ENCODE data around the gene TARS3. TPM values are rescaled to one million over a fixed set of nuclear protein-coding genes. Genes with fewer than 3 reads are reported as not detected.

TARS3 gene
- total RNA-seq, 1 experiment from 2014 or later, result 3.2 TPM

DNA sequence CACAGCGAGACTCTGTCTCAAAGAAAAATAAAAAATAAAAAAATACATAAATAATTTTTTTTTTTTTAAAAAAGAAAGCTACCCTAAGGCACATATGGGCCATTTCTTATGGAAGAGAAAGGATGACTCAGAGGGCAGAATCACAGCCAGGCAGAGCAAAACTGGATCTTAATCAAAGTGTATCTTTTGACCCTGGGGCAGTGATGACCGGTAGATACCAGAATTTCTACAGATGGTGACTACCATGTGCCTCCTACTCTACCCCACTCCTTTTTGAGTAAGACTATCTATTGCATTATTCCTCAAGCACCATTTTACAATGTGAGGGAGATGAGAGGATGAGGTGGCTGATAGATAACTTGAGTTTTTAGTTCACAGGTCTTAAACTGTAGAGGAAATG is 26.0 kb downstream of the TARS3 start:
- DNase-seq (ENCODE audit: low spot score), result no peak

DNA sequence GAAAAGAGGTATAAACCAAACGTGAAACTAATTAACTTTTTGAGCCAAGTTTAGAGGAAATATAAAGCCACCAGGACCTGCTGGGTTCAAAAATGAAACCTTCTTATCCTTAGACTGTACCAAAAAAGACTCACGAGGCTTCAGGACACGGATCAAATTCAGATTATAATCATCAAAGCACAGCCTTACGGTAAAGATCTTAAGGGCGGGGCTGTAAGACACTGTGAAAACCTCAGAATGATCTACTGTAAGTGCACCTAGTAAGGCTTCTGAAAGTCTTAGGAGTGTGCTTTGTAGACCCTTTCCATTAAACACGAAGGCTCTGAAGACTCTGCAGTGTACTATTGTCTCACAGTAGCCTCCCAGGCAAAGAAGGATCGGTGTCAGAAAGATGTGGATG is 26.8 kb downstream of the TARS3 start:
- DNase-seq (ENCODE audit: low spot score), result no peak

DNA sequence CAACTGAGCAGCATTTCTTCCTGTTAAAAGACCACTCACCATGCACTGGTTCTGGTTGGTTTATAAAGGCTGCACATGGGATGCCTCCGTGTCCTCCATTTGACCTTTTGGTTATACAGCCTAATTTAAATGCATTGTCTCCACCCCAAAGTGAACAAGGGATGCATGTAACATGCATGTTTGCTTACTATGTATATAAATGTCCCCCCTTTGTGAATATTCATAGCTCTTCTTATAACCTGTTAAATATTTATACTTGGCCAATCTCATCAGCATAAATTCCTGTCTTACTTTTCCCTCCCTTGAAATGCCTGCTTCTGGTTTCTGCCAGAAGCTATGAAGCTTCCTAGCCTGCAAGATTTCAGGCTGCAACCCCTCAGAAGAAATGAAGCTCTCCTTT is 27.4 kb downstream of the TARS3 start:
- DNase-seq (ENCODE audit: low spot score), result no peak

DNA sequence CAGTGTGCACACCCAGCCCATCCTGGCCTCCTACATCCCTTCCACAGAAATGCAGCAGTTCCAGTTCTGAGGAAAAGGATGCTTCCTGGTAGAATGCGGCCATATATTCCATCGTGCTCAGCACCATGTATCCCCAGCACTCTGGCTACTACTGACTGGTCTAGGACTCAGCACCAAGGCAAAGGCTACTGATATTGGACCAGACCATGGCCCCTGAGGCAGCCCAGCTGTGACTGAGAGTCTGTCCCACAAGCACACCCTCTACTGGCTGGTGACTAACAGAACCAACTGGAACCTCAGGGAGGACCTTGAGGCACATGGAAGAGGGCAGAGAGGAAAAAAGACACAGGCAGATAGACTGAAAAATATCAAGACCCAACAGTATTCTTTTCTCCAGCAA is 30.0 kb downstream of the TARS3 start:
- DNase-seq (ENCODE audit: low spot score), result no peak

DNA sequence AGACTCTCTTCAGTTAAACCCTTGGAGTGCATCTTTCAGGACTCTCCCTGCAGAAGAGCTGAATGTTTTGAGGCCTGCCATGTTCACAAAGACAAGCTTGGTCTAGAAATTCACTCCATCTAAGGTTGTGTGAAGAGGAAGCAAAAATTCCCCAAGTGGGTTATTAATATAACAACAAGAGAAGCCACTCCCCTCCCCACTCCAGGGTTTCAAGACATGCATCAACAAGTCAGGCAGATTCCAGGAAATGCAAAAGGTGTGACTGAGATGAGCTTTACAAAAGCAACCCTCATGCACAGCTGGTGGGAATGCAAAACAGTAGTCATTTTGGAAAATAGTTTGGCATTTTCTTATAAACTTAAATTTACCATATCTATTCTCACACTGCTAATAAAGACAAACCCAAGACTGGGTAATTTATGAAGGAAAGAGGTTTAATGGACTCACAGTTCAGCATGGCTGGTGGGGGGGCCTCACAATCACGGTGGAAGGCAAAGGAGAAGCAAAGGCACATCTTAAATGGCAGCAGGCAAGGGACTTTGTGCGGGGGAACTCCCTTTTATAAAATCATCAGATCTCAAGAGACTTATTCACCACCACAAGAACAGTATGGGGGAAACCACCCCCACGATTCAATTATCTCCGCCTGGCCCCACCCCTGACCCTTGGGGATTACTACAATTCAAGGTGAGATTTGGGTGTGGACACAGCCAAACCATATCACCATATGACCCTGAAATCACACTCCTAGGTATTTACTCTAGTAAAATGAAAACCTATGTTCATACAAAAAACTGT is 31.3 kb downstream of the TARS3 start:
- DNase-seq (ENCODE audit: low spot score), result no peak

DNA sequence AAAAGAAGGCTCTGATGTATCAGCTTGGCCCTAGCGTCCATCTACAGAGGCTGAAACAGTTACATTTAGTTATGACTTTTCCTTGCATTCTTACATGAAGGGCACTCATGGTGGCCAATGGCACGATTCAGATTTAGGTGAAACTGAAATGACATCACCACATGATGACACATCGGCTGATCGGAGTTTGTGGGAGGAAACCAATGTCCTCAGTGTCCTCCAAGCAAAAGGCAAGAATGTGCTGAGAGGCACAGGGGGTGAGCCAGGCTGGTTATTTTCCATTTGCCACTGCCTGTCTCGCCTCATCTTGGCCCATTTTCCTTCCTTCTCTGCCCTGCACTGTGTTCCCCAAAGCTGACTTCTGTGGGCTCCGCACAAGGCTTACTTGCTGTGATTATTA is 34.4 kb downstream of the TARS3 start:
- peak; percentile 41 for DNase-seq (ENCODE audit: low spot score)

DNA sequence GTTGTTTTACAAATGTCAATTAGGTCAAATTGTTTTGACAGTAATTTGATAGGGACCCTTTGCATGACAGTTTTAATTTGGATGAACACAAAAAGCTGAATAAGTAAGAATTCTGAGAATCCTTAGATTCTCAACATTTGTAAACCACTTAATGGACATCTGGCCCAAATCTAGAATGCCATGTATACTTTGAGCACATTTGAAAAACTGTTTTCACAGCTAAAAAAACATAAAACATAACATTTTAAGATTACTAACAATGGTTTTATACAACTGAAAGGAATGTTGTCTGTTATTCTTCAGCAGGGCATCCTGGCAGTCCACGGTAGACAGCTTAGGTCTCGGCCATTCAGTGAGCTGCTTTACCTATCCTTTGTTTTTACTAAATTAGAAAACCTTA is 37.6 kb downstream of the TARS3 start:
- DNase-seq (ENCODE audit: low spot score), result no peak

DNA sequence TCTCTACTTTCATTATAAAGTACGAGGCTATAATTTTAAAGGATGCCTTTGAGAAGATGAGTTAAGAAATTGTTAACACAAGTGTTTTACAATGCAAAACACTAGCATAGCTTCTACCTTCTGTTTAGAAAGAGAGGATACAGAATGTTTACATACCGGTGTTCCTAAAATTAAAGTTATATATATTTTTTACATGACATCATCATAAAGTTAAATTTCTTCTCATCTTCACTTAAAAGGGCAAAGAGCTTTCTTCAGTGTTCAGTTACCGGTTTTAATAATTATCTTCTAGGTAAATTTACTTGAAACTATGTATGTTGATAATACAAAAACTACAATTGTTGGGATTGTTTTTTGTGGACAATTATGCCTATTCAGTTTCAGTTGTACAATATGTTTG is 39.4 kb downstream of the TARS3 start:
- DNase-seq (ENCODE audit: low spot score), result no peak

DNA sequence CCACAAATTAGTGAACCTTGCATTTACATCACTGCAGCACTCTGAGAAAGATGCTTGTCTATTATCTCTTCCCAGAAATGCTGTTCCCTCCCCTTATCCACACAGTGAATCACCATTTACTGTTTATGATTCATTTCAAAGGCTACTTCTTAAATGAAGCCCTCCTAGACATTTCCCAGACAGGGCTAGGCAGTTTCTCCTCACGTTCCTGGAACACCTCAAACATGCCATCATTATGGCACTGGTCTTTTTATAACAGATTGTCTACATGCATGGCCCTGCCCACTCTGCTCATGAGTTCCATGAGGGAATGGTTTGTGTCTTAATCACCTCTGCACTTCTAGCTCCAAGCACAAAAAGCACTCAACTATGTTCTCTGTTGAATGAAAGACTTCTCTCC is 39.9 kb downstream of the TARS3 start:
- peak; percentile 63 for DNase-seq (ENCODE audit: low spot score)

DNA sequence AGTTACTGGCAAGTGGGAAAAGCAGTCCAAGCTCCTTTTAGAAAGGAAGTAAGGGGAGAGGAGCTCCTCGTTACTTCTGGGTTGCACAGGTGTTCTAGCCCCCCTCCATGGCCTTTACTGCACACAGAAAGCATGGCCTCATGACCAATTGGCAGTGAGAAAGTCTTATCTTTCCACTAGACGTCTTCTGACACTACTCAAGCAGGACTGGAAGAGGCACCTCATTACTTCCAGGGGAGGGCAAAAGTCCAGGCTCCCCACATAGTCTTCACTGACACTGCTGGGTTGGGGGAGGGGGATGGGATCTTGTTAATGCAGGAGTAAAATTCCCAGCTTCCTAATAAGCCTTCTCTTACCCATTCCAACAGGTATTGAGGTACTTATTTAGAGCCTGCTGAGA is 44.5 kb downstream of the TARS3 start:
- DNase-seq (ENCODE audit: low spot score), result no peak

DNA sequence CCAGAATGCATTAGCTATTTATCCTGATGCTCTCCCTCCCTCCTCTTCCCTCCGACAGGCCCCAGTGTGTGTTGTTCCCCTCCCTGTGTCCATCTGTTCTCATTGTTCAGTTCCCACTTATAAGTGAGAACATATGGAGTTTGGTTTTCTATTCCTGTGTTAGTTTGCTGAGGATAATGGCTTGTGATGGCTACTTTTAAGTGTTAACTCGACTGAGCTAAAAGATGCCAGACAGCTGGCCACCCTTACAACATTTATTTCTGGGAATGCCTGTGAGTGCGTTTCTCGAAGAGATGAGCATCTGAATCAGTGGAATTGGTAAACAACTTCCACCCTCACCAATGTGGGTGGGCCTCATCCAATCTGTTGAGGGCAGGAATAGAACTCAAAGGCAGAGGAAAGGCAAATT is 47.3 kb downstream of the TARS3 start:
- no peak for DNase-seq (ENCODE audit: low spot score)

DNA sequence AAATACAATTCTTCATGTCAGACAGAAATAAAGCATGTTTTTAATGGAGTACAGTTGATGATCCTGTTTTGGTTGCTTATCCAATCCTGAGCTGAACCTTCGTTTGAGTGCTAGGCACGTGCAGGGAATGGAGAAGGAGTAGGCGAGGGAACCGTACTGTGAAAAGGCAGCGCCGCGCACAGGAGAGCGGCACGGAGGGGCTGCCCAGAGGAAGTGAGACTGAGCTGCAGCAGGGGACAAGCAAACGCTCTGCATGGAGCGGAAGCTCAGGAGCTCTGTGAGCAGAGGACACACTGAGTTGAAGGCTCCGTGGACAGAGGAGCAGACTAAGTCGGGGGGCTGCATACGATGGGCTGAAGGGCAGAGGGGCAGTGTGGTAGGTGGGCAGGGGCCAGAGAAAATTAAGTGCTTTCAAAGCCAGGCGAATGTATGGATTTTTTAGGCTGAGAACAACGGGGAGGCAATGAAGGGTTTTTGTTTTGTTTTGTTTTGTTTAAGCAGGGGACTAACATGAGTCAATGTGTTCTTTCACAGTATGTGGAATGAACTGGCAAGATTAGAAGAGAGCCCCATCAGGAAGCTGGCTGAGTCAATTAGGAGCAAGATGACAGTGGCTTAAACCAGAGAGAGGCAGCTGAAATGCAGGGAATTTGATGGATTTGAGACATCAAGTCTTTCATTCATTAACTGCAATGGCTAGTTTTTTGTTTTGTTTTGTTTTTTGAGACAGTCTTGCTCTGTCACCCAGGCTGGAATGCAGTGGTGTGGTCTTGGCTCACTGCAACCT is 48.3 kb downstream of the TARS3 start:
- peak; percentile 78 for DNase-seq (ENCODE audit: low spot score)

DNA sequence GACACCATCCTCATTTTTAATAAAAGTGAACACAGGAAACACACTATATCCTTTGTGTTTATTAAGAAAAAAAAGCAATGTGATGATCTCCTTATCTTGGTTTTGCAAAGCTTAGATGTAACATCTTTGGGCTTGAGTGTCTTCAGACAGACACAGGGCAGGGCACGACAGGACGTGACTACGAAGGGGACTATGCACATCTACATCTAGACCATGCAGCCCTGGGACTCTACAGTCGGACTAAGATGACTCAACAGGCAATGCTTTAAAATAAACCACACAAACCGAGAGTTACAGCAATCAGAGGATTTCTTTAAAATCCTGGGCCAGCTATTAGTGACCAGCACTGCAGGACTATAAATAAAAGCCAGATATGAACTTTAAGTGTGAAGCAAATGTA is 49.3 kb downstream of the TARS3 start:
- peak; percentile 80 for DNase-seq (ENCODE audit: low spot score)

DNA sequence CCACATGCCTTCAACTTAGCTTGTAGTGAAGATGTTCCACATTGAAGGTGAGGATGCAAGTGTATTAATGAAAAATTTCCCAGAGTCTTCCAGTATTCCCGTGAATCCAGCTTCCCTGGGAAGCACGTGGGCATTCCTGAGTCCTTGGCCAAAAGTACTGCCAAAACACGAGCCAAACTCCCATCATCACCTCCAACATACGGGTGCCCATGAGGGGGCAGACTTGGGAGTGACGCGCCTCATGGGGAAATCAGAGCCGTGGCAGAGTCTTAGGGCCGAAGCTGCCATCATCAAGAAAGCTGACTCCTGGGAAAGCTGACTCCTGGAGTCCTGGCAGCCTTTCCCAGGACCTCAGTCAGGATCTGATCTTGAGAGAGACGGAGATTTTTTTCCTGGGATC is 52.0 kb downstream of the TARS3 start:
- no peak for DNase-seq (ENCODE audit: low spot score)

DNA sequence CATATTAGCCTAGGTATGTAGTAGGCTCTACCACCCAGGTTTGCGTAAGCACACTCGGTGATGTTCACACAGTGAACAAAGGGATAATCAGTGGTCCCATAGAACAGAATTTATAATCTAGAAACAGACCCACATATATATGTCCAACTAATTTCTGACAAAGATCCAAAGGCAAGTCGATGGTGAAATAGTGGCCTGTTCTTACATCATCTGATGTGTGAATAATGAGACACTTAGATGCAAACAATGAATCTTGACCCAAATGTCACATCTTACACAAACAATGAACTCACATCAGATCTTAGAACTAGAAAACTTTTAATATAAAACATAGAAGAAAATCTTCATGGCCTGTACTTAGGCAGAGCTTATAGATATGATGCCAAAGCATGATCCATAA is 54.5 kb downstream of the TARS3 start:
- DNase-seq (ENCODE audit: low spot score), result no peak

DNA sequence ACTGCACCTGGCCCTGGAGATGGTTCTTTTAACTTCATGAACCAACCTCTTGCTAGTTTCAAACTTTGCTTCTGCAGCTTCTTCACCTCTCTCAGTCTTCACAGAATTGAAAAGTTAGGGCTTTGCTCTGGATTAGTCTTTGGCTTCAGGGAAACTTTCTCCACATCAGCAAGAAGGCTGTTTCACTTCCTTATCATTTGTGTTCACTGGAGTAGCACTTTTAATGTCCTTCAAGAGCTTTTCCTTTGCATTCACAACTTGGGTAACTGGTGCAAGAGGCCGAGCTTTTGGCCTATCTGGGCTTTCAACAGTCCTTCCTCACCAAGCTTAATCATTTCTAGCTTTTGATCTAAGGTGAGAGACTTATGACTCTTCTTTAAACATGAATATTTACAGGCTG is 56.4 kb downstream of the TARS3 start:
- DNase-seq (ENCODE audit: low spot score), result no peak

DNA sequence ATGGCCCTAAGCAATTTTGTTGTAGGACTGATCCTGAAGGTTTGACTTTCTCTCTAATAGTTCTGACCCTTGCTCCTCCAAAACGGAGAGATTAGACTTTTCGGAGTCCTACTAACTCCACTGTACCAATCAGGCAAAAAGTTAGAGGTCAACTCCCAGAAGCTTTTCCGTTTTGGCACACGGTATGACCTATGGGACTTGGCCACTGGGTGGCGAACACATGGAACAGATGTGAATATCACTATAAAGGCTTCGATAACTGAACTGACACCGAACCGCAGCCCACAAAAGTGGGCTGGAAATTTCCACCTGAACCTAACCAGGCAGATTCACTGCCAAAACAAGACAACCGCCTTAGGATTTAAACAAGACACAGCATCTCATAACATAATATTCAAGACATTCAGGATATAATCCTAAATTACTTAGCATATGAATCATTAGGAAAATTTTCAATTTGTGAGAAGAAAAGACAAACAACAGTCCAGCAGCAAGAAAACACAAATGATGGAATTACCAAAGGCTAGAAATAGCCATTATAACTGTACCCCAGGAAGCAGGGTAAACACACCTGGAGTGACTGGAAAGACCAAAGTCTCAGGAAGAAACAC is 59.9 kb downstream of the TARS3 start:
- no peak for DNase-seq (ENCODE audit: low spot score)

DNA sequence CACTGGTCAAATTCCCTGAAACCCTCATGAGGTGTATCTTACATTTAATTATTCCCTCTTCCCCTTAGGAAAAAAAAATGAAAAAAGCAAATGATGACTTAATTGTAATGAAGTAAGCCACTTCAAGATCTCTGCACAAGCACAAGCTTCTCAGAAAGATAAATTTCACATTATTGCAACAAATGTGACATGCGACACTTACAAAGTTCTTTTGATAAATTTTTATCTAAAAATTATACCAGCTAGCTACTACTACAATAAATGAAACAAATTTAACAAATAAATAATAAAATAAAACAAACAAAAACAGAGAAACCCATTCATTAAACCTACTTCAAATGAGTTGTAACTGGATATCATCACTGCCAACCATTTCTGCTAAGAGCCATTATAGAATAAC is 62.1 kb downstream of the TARS3 start:
- DNase-seq (ENCODE audit: low spot score), result no peak

DNA sequence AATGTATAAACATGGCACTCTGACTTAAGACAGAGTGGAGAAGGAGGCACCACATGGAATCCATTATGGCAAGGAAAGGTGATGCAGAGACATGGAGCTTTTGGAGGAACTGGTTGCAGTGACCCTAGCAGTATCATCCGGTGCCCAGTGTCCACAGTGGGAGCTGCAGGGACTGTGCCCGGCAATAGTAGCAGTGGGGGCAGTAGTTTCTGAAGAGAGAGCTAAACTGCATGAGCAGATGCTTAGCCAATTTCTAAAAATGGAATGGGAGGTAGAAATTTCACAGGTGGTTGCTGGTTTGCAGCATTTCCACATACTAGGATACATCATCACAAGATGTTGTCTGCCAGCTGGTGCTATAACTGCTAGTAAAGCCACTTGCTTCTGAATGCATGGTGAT is 64.3 kb downstream of the TARS3 start:
- no peak for DNase-seq (ENCODE audit: low spot score)

DNA sequence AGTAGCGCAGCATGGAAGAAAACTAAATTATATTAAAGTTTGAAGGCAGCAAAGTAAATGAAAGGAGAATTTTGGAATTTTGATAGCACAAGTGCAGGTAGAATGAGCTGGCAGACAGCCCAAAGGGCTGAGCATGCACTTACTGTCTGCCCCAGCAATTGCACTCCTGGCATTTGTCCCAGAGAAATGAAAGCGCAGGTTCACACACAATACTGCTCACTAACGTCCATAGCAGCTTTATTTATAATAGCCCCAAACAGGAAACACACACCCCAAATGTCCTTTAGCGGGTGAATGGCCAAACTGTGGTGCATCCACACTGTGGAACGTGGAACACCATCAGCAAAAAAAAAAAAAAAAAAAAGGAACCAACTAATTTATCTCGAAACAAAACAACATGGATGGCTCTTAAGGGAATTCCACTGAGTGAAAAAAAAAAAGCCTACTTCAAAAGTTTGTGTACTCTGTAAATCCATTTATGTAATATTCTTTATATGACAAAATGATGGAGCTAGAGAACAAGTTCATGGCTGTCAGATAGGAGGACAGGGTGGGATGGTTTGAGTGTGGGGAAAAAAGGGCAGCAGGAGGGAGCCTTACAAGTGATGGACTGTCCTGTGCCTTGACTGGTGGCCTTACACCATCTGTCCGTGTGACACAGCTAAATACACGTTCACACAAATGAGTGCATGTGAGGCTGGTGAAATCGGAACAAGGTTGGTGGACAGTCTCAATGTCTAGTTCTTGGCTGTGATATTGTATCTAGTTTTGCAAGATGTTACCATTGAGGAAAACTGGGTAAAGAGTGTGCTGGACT is 66.1 kb downstream of the TARS3 start:
- DNase-seq (ENCODE audit: low spot score), result no peak

DNA sequence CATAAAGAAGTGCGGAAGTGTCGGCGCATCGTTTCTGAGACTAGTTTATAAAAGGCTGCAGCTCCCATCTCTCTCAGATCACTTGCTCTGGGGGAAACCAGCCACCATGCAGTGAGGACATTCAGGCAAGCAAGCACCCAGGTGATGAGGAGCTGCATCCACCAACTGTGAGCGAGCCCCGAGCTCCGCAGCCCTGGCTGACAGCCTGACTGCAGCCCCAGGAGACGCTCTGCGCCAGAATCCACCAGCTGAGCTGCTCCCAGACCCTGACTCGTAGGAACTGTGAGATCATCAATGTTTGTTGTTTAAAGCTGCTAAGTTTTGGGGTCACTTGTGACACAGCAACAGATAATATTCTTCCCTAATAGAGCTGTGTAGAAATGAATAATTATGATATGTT is 67.1 kb downstream of the TARS3 start:
- DNase-seq (ENCODE audit: low spot score), result no peak
